HFF-Myc (cell line): Measurements from ENCODE around the gene LONP2.
A peak's percentile ranks its signal among the peaks of the same experiment; 100 is the strongest.

ENCODE experiments used
- DNase-seq: peaks from one replicate; pipeline ENCODE4 v3.0.0-alpha.2; 2011; ENCODE audit warnings: low read depth; ENCODE audit errors: extremely low read depth
- H3K4me3 ChIP-seq: replicated peaks from 2 replicates; pipeline ENCODE4 v1.5.1; 2011; ENCODE audit warnings: low read depth, mild to moderate bottlenecking, control low read depth, low read length
- TF ChIP-seq, protein P1 (sequence below): IDR thresholded peaks from 2 replicates; pipeline ENCODE4 v1.5.1; 2012; ENCODE audit warnings: mild to moderate bottlenecking, low read depth, low read length, control low read depth; ENCODE audit errors: missing control alignments

Gene LONP2

DNA sequence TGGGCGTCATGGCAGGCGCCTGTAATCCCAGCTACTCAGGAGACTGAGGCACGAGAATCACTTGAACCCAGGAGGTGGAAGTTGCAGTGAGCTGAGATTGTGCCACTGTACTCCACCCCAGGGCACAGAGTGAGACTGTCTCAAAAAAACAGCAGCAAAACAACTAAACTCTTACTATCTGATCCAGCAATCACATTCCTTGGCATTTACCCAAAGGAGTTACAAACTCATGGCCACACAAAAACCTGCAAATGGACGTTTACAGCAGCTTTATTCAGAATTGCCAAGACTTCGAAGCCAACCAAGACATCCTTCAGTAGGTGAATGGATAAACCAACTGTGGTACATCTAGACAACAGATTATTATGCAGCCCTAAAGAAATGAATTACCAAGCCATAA is 137.1 kb downstream of the LONP2 start:
- DNase-seq: no peak
- no peak overlapping the region for H3K4me3 ChIP-seq
- TF ChIP-seq, protein P1, sequence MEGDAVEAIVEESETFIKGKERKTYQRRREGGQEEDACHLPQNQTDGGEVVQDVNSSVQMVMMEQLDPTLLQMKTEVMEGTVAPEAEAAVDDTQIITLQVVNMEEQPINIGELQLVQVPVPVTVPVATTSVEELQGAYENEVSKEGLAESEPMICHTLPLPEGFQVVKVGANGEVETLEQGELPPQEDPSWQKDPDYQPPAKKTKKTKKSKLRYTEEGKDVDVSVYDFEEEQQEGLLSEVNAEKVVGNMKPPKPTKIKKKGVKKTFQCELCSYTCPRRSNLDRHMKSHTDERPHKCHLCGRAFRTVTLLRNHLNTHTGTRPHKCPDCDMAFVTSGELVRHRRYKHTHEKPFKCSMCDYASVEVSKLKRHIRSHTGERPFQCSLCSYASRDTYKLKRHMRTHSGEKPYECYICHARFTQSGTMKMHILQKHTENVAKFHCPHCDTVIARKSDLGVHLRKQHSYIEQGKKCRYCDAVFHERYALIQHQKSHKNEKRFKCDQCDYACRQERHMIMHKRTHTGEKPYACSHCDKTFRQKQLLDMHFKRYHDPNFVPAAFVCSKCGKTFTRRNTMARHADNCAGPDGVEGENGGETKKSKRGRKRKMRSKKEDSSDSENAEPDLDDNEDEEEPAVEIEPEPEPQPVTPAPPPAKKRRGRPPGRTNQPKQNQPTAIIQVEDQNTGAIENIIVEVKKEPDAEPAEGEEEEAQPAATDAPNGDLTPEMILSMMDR: no peak

DNA sequence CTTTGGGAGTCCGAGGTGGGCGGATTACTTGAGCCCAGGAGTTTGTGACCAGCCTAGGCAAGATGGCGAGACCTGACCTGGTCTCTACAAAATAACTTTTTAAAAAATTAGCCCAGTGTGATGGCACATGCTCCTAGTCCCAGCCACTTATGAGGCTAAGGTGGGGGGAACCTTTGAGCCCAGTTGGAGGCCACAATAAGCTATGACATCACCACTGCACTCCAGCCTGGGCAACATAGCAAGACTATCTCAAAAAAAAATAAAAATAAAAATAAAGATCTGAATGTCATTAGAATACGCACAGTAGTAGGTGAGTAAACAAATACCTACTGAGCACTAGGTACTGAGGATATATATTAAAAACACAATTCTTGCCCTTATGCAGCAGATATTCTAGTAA is 138.0 kb downstream of the LONP2 start:
- DNase-seq: no peak
- H3K4me3 ChIP-seq: no peak overlapping the region
- TF ChIP-seq, protein P1: no peak

DNA sequence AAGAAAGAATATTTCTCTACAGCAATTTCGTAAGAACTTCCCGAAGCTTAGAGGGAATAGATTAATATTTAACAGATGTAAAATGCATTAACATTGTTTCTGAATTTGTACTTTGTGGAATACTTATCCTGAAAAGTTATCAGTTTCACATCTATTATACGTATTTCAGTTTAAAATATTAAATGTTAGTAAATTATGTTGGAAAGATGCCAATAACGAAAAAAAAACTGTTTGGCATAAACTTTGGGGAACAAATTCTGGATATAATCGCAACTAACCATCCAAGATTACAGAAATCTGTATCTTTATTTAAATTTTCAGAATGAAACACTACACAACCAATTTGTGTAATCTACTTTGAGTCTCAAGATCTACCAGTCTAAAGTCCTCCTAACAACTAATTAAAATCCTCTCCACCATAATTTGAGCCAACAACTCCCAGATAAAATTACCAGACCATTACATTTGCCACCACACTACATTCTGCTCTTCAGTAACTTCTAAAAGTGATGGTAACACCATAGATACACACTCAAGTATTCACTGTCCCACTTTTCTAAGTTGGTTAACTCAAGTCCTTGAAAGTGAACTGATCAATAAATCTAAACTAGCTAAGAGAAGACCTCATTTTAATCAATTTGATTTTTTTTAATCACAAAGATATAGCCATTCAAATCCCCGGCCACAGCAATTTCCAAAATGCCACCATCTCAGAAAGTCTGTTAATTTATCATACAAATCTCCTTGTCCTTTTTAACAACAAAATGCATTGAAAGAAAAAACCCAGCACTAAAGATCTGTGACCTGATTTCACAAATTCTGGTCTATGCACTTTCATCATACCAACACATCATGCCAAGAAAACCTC is 139.1 kb downstream of the LONP2 start:
- TF ChIP-seq, protein P1: no peak
- H3K4me3 ChIP-seq: peak overlapping the region; percentile 80
- DNase-seq: no peak

DNA sequence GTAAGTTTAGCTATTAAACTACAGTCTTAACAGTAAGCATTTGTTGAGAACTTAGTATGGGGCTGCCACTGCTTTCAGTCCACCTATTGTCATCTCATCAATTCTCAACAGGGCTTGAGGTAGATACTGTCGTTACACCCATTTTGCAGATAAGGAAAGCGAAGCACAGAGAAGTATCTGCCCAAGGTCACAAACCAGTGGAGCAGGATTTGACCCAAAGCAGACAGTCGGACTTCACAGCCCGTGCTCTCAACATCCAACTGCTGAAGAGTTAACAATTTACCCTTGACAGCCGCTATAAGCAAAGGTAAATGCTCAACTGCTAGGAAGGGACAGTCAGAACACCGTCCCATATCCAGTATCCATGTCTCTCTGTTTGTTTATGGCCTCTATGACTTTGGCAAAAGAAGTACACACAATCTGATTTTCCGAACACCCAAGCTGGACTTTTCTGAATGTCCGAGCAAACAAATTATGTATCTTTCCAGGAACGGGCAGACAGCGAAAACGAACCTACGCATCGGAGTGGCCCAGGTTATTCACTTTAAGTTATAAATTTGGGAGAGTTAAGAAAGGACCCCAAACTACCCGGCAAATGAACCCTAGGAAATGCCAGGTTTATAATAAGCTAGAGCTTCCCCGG is 139.9 kb downstream of the LONP2 start:
- DNase-seq: no peak

DNA sequence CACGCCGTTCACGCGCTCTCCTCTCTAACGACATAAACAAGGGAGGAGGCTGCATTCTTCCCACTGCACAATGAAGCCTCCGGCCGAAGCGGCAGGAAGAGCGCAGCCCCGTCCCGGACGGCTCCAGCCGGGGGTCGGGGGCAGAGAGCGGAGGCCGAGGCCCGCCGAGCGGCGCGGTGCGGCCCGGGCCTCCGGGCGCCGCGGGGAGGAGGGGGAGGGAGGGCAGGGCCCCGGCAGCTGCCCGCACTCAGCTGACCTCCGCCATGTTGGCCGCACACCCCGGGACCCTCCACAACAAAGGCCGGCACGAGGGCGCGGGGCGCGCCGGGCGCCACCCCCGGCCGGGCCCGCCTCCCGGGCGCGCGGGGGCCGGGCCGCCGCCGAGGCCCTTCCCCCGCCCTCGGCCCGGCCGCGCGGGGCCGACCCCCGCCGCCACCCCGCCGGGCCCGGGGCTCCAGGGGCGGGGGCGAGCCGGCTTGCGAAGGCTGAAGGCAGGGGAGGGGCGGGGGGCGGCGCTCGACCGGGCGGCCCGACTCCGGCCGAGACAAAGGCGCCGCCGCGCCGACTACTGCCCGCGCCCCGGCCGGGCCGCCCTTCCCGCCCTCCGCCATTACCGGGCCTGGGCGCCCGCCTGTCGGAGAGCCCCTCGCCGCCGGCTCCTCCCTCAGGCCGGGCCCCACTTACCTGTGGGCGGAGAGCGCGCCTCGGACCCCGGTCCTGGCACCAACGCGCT is 140.6 kb downstream of the LONP2 start:
- H3K4me3 ChIP-seq: peak overlapping the region; percentile 80
- TF ChIP-seq, protein P1: no peak
- no peak for DNase-seq

More for the DNA sequence above, 139.9 kb downstream of the LONP2 start:
- TF ChIP-seq, protein P1: no peak
- peak overlapping the region; percentile 80 for H3K4me3 ChIP-seq

DNA sequence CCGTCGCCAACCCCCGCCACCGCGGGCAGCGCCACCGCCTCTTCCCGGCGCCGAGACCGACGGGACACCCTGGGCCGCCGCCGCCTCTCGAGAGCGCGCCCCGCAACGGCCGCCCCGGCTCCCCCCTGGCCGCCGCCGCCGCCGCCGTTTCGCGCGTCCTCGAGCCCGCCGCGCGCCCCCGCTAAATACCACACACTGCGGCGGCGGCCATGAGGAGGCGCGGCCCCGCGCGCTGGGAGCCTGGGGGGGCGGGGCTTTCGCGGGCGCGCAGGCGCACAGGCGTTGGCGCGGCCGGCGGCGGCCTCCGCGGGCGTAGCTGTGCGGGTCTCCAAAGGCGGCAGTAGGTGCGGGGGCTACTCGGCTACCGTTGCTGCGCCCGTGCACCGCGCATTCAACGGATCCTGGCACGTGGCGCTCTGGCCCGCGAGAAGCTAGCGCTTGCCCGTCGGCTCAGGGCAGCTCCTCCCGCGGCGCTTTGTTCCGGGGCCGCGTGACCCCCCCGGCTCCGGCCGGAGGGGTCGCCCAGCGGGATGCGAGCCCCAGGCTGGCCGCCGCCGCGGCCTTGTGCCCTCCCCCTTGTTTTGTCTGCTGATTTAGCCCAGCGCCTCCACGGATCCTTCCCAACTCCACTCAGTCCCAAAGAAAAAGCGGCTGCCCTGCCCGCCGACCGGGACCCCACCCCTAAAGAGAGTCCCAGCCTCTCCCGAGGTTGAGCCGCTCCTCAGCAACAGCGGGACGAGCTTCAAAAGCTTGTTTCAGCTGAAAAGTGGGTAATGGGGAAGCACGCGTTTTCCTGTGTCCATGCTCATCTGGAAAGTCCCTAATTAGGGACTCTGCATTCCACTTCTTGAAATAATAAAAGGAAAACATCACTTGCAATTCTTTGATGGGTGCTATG is 141.4 kb downstream of the LONP2 start, which contains the start of gene SIAH1:
Gene SIAH1 (minus strand): TSS at position 161 of the 898 bp plus-strand sequence. CDS start 22,985 bp downstream, outside the sequence.
- H3K4me3 ChIP-seq: peak within 1 kb of the TSS; percentile 80
- TF ChIP-seq, protein P1: no peak
- DNase-seq: no peak
